Panc1 (cell line): Measurements from ENCODE around the gene POLDIP2. TPM values are rescaled to one million over a fixed set of nuclear protein-coding genes. Genes with fewer than 3 reads are reported as not detected.

Experiments used
- ATAC-seq: fragments of 200-7000 bp; cut with Tn5 transposase; 2 replicates; pipeline ENCODE4 v1.9.1; 2020; ENCODE audit warnings: mild to moderate bottlenecking, moderate library complexity
- BruUV-seq: library from RNA; stranded (reverse); fragments of 400-500 nt; replicated peaks from 2 replicates; lab custom pipeline; 2021; lab: Mats Ljungman, UMichigan
- CTCF ChIA-PET: fragments of 300-600 bp; sonication (Branson Sonifier 250); formaldehyde crosslinking; loops from one replicate; lab custom pipeline; 2022; ENCODE audit warnings: antibody characterized with exemption; lab: Charles Lee
- POLR2A ChIA-PET: fragments of 300-600 bp; sonication (Branson Sonifier 250); formaldehyde crosslinking; loops from one replicate; lab custom pipeline; 2022; ENCODE audit warnings: antibody characterized with exemption; lab: Charles Lee
- DNase-seq: peaks from one replicate; pipeline ENCODE4 v3.0.0-alpha.2; 2010; ENCODE audit warnings: low read depth, low spot score
- H3K27ac ChIP-seq: 2 replicates; pipeline ENCODE4 v1.5.1; 2011; ENCODE audit warnings: mild to moderate bottlenecking, low read length, inconsistent platforms
- H3K27me3 ChIP-seq: fragments of 200-500 bp; sonication (Bioruptor generic); 2 replicates; pipeline ENCODE4 v1.6.0; 2014; ENCODE audit warnings: low read length, inconsistent platforms; ENCODE audit not compliant: control insufficient read depth, insufficient read depth
- H3K36me3 ChIP-seq: fragments of 200-500 bp; sonication (Bioruptor generic); 2 replicates; pipeline ENCODE4 v1.5.1; 2014; ENCODE audit warnings: inconsistent platforms, mild to moderate bottlenecking, low read length, moderate library complexity; ENCODE audit not compliant: control insufficient read depth, insufficient read depth
- H3K4me1 ChIP-seq: 2 replicates; pipeline ENCODE4 v1.5.1; 2011; ENCODE audit warnings: inconsistent platforms, mild to moderate bottlenecking, low read length, moderate library complexity; ENCODE audit not compliant: control insufficient read depth, insufficient read depth
- H3K4me3 ChIP-seq, 2 experiments: 2 replicates each; pipeline ENCODE4 v1.5.1; 2011 to 2012; ENCODE audit warnings: low read depth in 2 of 2, low read length in 2 of 2, mild to moderate bottlenecking in 2 of 2, inconsistent platforms in 1 of 2, moderate library complexity in 1 of 2
- H3K9me3 ChIP-seq: fragments of 200-500 bp; sonication (Bioruptor generic); 2 replicates; pipeline ENCODE4 v1.5.1; 2014; ENCODE audit warnings: low read depth, mild to moderate bottlenecking, inconsistent platforms, low read length, moderate library complexity; ENCODE audit not compliant: control insufficient read depth, insufficient read depth
- POLR2AphosphoS5 ChIP-seq: IDR thresholded peaks from 2 replicates; pipeline ENCODE4 v1.6.1; 2012; ENCODE audit warnings: mild to moderate bottlenecking, low read depth, low read length, moderate library complexity
- SIN3A ChIP-seq: IDR thresholded peaks from 2 replicates; pipeline ENCODE4 v1.6.1; 2012; ENCODE audit warnings: low read depth, mild to moderate bottlenecking, low read length, moderate library complexity, borderline replicate concordance; ENCODE audit not compliant: insufficient read depth
- TCF7L2 ChIP-seq: IDR thresholded peaks from 2 replicates; pipeline ENCODE4 v1.6.1; 2011; ENCODE audit warnings: mild to moderate bottlenecking, low read depth, low read length, inconsistent platforms
- in situ Hi-C: cut with HindIII; loops from 2 replicates; pipeline ENCODE4 v1.10.0; 2016; ENCODE audit warnings: low sequenced_read_pairs, low pct_unique_long_range_greater_than_20kb
- intact Hi-C: fragments of 100-400 bp; cut with micrococcal nuclease; formaldehyde crosslinking; loops from one replicate; pipeline ENCODE4 v1.10.0; 2022; ENCODE audit not compliant: unreplicated experiment
- total RNA-seq: library from RNA; stranded (reverse); gene quantifications from one replicate; pipeline ENCODE4 v1.2.1, GENCODE V29; 2021; ENCODE audit not compliant: unreplicated experiment
- TF ChIP-seq, protein P1 (sequence below): fragments of 450-650 bp; IDR thresholded peaks from 2 replicates; pipeline ENCODE4 v1.5.1; 2017; ENCODE audit warnings: mild to moderate bottlenecking
- TF ChIP-seq, protein P2 (sequence below), 2 experiments: IDR thresholded peaks; 2 replicates each; pipeline ENCODE4 v1.6.1; 2011 to 2012; ENCODE audit warnings: low read depth in 2 of 2, control low read depth in 1 of 2, low read length in 1 of 2, mild to moderate bottlenecking in 1 of 2, moderate library complexity in 1 of 2; ENCODE audit not compliant: insufficient read depth in 1 of 2

Gene POLDIP2
- total RNA-seq, 1 experiment from 2014 or later: 175 TPM

DNA sequence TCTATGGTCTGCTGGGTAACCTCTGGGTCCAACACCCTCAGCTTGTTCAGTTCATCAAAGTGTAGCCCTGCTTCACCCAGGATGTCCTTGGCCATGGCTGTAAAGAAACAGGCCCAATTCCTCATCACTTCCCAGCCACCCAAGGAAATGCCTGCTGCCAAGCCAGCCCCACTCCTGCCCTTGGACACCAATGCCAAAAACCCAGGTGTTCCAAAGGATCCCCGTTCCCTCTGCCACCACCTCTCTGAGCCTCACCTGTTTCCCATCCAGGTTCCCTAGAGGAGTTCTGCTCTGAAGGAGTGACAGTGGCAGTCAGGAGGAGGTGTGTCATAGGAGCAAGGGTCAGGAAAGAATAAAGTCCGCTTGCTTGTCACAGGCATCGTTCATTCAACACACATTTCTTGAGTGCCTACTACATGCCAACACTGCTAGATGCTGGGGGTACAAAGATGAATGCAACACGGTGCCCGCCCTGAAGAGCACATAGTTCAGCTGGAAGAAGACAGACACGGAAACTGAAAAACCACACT lies 25.4 kb downstream of the POLDIP2 start:
- no TSS peak for BruUV-seq
- no peak for TF ChIP-seq POLR2AphosphoS5
- TF ChIP-seq, protein P1, sequence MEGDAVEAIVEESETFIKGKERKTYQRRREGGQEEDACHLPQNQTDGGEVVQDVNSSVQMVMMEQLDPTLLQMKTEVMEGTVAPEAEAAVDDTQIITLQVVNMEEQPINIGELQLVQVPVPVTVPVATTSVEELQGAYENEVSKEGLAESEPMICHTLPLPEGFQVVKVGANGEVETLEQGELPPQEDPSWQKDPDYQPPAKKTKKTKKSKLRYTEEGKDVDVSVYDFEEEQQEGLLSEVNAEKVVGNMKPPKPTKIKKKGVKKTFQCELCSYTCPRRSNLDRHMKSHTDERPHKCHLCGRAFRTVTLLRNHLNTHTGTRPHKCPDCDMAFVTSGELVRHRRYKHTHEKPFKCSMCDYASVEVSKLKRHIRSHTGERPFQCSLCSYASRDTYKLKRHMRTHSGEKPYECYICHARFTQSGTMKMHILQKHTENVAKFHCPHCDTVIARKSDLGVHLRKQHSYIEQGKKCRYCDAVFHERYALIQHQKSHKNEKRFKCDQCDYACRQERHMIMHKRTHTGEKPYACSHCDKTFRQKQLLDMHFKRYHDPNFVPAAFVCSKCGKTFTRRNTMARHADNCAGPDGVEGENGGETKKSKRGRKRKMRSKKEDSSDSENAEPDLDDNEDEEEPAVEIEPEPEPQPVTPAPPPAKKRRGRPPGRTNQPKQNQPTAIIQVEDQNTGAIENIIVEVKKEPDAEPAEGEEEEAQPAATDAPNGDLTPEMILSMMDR: no peak
- TF ChIP-seq TCF7L2: no peak
- TF ChIP-seq, protein P2, sequence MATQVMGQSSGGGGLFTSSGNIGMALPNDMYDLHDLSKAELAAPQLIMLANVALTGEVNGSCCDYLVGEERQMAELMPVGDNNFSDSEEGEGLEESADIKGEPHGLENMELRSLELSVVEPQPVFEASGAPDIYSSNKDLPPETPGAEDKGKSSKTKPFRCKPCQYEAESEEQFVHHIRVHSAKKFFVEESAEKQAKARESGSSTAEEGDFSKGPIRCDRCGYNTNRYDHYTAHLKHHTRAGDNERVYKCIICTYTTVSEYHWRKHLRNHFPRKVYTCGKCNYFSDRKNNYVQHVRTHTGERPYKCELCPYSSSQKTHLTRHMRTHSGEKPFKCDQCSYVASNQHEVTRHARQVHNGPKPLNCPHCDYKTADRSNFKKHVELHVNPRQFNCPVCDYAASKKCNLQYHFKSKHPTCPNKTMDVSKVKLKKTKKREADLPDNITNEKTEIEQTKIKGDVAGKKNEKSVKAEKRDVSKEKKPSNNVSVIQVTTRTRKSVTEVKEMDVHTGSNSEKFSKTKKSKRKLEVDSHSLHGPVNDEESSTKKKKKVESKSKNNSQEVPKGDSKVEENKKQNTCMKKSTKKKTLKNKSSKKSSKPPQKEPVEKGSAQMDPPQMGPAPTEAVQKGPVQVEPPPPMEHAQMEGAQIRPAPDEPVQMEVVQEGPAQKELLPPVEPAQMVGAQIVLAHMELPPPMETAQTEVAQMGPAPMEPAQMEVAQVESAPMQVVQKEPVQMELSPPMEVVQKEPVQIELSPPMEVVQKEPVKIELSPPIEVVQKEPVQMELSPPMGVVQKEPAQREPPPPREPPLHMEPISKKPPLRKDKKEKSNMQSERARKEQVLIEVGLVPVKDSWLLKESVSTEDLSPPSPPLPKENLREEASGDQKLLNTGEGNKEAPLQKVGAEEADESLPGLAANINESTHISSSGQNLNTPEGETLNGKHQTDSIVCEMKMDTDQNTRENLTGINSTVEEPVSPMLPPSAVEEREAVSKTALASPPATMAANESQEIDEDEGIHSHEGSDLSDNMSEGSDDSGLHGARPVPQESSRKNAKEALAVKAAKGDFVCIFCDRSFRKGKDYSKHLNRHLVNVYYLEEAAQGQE (IDR thresholded peaks at IDR 0.05; ENCODE audit: insufficient read depth in 1 of 2, low read depth in 2 of 2, low read length in 1 of 2): no peak
- TF ChIP-seq SIN3A: no peak
- Histone ChIP-seq H3K27ac (no peak overlapping the region), H3K4me3 (no peak overlapping the region), H3K9me3 (no peaks in the 10 kb centered on the region), H3K27me3 (no peaks in the 10 kb centered on the region), H3K36me3 (no peaks in the 10 kb centered on the region; the same call in 1 of the 2 replicates), H3K4me1 (peaks cover 18% of the 10 kb centered on the region)
- ATAC-seq (no peak), DNase-seq (no peak)
- intact Hi-C loops (no loop called here), in situ Hi-C loops (no loop called here)
- ChIA-PET POLR2A (interaction anchor here (1.0 kb wide), 1 partner anchor 25 kb away, joined by 4 read pairs; the partner anchor contains the start of gene POLDIP2), CTCF (no interaction called here)

DNA sequence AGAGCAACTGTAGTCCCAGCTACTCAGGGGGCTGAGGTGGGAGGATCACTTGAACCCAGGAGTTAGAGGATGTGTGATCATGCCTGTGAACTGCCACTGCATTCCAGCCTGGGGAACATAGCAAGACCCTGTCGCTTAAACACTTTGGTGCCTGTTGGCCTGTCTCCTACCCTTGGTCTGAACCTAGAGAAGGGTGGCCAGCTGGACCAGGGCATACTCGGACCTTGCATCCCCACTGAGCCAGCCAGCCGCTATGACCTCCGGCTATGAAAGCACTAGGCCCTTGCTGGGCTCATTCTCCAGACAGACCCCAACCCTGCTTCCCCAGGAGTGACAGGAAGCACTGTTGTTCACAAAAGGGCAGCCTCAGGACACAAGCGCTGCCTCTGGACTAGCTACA lies 26.7 kb downstream of the POLDIP2 start:
- POLR2A ChIA-PET: interaction anchor here (0.7 to 1.0 kb wide), 3 partner anchors 27 to 195 kb away, joined by 3 to 4 read pairs (median 4); partner anchors contain the start of gene POLDIP2
- DNase-seq (no peak), ATAC-seq (no peak)
- TF ChIP-seq, protein P1: no peak
- TF ChIP-seq TCF7L2 (no peak), POLR2AphosphoS5 (no peak), SIN3A (no peak)
- TF ChIP-seq, protein P2 (IDR thresholded peaks at IDR 0.05; ENCODE audit: insufficient read depth in 1 of 2, low read depth in 2 of 2, low read length in 1 of 2): no peak
- peaks cover 11% of the 10 kb centered on the region for H3K4me1 ChIP-seq
- BruUV-seq: no TSS peak
- no peaks in the 10 kb centered on the region for H3K9me3 ChIP-seq
- in situ Hi-C loops: no loop called here
- CTCF ChIA-PET: no interaction called here
- H3K36me3 ChIP-seq: no peaks in the 10 kb centered on the region; the same call in 1 of the 2 replicates
- H3K27me3 ChIP-seq: no peaks in the 10 kb centered on the region
- H3K4me3 ChIP-seq: no peak overlapping the region
- intact Hi-C loops: no loop called here
- no peak overlapping the region for H3K27ac ChIP-seq
